ENCODE results near the gene TEDDM1.
"Not testable (repeated sequence)": the region's sequence is repeated elsewhere in the genome, so short reads cannot be mapped to it uniquely, and the experiment has no call there.

The TEDDM1 gene

GRCh38 chr1:182383934-182384333 is 16.5 kb downstream of the TEDDM1 start:
- DNase-seq (ENCODE audit: extremely low read depth, insufficient read length), result no peak
- Histone ChIP-seq H3K27me3 (replicated peaks; ENCODE audit: control insufficient read depth, insufficient read depth, low read length) (no peaks in the 10 kb centered on the region), H3K4me3 (replicated peaks; ENCODE audit: low read depth, low read length) (no peak overlapping the region), H3K36me3 (ENCODE audit: control insufficient read depth, insufficient read depth, low read length) (peaks cover 25% of the 10 kb centered on the region)
- no peak for TF ChIP-seq CTCF (IDR thresholded peaks at IDR 0.05; ENCODE audit: insufficient read depth, low read length, poor library complexity, severe bottlenecking)

GRCh38 chr1:182383037-182383661 is 17.3 kb downstream of the TEDDM1 start:
- Histone ChIP-seq H3K27me3 (replicated peaks; ENCODE audit: control insufficient read depth, insufficient read depth, low read length) (no peaks in the 10 kb centered on the region), H3K36me3 (ENCODE audit: control insufficient read depth, insufficient read depth, low read length) (peaks cover 25% of the 10 kb centered on the region), H3K4me3 (replicated peaks; ENCODE audit: low read depth, low read length) (no peak overlapping the region)
- no peak for TF ChIP-seq CTCF (IDR thresholded peaks at IDR 0.05; ENCODE audit: insufficient read depth, low read length, poor library complexity, severe bottlenecking)
- no peak for DNase-seq (ENCODE audit: extremely low read depth, insufficient read length)

GRCh38 chr1:182381962-182382819 is 18.3 kb downstream of the TEDDM1 start:
- H3K4me3 ChIP-seq (replicated peaks; ENCODE audit: low read depth, low read length), result no peak overlapping the region
- no peaks in the 10 kb centered on the region for H3K27me3 ChIP-seq (replicated peaks; ENCODE audit: control insufficient read depth, insufficient read depth, low read length)
- DNase-seq (ENCODE audit: extremely low read depth, insufficient read length), result no peak
- TF ChIP-seq CTCF (IDR thresholded peaks at IDR 0.05; ENCODE audit: insufficient read depth, low read length, poor library complexity, severe bottlenecking), result no peak
- H3K36me3 ChIP-seq (ENCODE audit: control insufficient read depth, insufficient read depth, low read length), result peaks cover 23% of the 10 kb centered on the region

- no peak for DNase-seq (ENCODE audit: extremely low read depth, insufficient read length)
- Histone ChIP-seq H3K4me3 (replicated peaks; ENCODE audit: low read depth, low read length) (no peak overlapping the region), H3K36me3 (ENCODE audit: control insufficient read depth, insufficient read depth, low read length) (peaks cover 14% of the 10 kb centered on the region), H3K27me3 (replicated peaks; ENCODE audit: control insufficient read depth, insufficient read depth, low read length) (no peaks in the 10 kb centered on the region)
- TF ChIP-seq CTCF (IDR thresholded peaks at IDR 0.05; ENCODE audit: insufficient read depth, low read length, poor library complexity, severe bottlenecking), result no peak
Measured at GRCh38 chr1:182380199-182380598, 20.3 kb downstream of the TEDDM1 start.

GRCh38 chr1:182379781-182380180 is 20.7 kb downstream of the TEDDM1 start:
- H3K36me3 ChIP-seq (ENCODE audit: control insufficient read depth, insufficient read depth, low read length), result peaks cover 12% of the 10 kb centered on the region
- H3K27me3 ChIP-seq (replicated peaks; ENCODE audit: control insufficient read depth, insufficient read depth, low read length); DNase-seq (ENCODE audit: extremely low read depth, insufficient read length); H3K4me3 ChIP-seq (replicated peaks; ENCODE audit: low read depth, low read length): not testable (repeated sequence)

- no peak for DNase-seq (ENCODE audit: extremely low read depth, insufficient read length)
- Histone ChIP-seq H3K4me3 (replicated peaks; ENCODE audit: low read depth, low read length) (no peak overlapping the region), H3K36me3 (ENCODE audit: control insufficient read depth, insufficient read depth, low read length) (no peaks in the 10 kb centered on the region), H3K27me3 (replicated peaks; ENCODE audit: control insufficient read depth, insufficient read depth, low read length) (no peaks in the 10 kb centered on the region)
- no peak for TF ChIP-seq CTCF (IDR thresholded peaks at IDR 0.05; ENCODE audit: insufficient read depth, low read length, poor library complexity, severe bottlenecking)
Measured at GRCh38 chr1:182376936-182377574, 23.4 kb downstream of the TEDDM1 start.
